ENCODE measurements around the gene TDP1.
A peak's percentile ranks its signal among the peaks of the same experiment; 100 is the strongest.
"Not testable (repeated sequence)": the region's sequence is repeated elsewhere in the genome, so short reads cannot be mapped to it uniquely, and the experiment has no call there.

The TDP1 gene

DNA sequence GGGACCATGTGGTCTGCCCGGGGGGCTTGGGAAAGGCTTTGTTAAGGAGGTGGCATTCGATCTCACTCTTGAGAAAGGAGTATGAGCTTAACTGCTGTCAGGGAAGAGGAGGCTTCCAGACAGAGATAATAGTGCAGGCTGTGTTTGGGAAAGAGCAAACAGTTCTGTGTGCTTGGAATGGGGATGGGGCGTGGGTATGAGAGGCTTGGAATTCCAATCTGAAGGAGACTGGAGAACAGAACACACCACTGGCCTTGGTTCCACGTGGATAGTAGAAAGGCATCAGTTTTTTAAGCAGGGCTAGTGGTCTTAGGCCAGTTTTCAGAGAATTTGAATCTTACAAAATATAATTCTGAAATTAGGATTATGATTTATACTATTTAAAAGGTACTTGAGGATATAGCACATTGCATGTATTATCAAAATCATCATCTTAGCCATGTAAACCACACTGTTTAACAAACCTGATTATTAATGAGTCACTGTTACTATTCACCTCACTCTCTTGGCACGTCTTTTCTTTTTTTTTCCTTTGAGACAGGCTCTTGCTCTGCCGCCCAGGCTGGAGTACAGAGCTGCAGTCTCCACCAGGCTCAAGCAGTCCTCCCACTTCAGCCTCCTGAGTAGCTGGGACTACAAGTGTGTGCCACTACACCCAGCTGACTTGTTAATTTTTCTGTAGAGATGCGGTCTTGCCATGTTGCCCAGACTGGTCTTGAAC is 67.6 kb downstream of the TDP1 start:
- ATAC-seq (ENCODE audit: low read depth) = peak; percentile 55; the same call in 1 of the 3 replicates
- Histone ChIP-seq H3K27me3 (ENCODE audit: insufficient read depth, poor library complexity, severe bottlenecking) (no peaks in the 10 kb centered on the region), H3K27ac (ENCODE audit: poor library complexity, severe bottlenecking) (no peak overlapping the region), H3K9me3 (ENCODE audit: severe bottlenecking) (no peaks in the 10 kb centered on the region), H3K36me3 (ENCODE audit: low read depth) (peaks cover 73% of the 10 kb centered on the region), H3K4me3 (ENCODE audit: severe bottlenecking) (no peak overlapping the region), H3K4me1 (ENCODE audit: insufficient read depth, poor library complexity, severe bottlenecking) (no peaks in the 10 kb centered on the region)
- TF ChIP-seq, protein P1, sequence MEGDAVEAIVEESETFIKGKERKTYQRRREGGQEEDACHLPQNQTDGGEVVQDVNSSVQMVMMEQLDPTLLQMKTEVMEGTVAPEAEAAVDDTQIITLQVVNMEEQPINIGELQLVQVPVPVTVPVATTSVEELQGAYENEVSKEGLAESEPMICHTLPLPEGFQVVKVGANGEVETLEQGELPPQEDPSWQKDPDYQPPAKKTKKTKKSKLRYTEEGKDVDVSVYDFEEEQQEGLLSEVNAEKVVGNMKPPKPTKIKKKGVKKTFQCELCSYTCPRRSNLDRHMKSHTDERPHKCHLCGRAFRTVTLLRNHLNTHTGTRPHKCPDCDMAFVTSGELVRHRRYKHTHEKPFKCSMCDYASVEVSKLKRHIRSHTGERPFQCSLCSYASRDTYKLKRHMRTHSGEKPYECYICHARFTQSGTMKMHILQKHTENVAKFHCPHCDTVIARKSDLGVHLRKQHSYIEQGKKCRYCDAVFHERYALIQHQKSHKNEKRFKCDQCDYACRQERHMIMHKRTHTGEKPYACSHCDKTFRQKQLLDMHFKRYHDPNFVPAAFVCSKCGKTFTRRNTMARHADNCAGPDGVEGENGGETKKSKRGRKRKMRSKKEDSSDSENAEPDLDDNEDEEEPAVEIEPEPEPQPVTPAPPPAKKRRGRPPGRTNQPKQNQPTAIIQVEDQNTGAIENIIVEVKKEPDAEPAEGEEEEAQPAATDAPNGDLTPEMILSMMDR (IDR thresholded peaks at IDR 0.05; ENCODE audit: poor library complexity, severe bottlenecking) = no peak
- no peak for DNase-seq (ENCODE audit: low spot score)

DNA sequence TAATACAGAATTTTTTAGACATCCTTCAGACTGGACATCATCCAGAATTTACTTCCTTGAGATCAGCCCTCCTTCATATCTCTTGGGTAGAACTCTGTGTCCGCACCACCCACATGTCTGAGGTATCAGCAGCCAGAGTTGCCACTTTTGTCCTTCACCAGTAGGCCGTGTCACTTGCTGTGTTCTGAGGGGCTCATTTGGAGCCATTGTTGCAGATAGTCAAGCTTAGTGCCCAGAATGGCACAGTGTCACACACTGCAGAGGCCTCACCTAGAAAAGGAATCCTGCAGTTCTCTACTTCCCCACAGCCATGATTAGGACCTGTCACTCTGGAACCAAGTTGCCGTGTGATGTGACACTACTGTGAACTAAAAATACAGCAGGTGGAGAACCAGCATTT is 69.2 kb downstream of the TDP1 start:
- Histone ChIP-seq H3K27ac (ENCODE audit: poor library complexity, severe bottlenecking) (no peak overlapping the region), H3K9me3 (ENCODE audit: severe bottlenecking) (no peaks in the 10 kb centered on the region), H3K4me3 (ENCODE audit: severe bottlenecking) (no peak overlapping the region), H3K27me3 (ENCODE audit: insufficient read depth, poor library complexity, severe bottlenecking) (no peaks in the 10 kb centered on the region), H3K4me1 (ENCODE audit: insufficient read depth, poor library complexity, severe bottlenecking) (no peaks in the 10 kb centered on the region), H3K36me3 (ENCODE audit: low read depth) (peaks cover 64% of the 10 kb centered on the region)
- ATAC-seq (ENCODE audit: low read depth) = no peak
- TF ChIP-seq, protein P1 (IDR thresholded peaks at IDR 0.05; ENCODE audit: poor library complexity, severe bottlenecking) = no peak
- DNase-seq (ENCODE audit: low spot score) = no peak

DNA sequence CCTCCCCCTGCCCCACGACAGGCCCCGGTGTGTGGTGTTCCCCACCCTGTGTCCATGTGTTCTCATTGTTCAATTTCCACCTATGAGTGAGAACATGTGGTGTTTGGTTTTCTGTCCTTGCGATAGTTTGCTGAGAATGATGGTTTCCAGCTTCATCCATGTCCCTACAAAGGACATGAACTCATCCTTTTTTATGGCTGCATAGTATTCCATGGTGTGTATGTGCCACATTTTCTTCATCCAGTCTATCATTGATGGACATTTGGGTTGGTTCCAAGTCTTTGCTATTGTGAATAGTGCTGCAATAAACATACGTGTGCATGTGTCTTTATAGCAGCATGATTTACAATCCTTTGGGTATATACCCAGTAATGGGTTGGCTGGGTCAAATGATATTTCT is 70.9 kb downstream of the TDP1 start:
- H3K4me1 ChIP-seq (ENCODE audit: insufficient read depth, poor library complexity, severe bottlenecking); H3K27ac ChIP-seq (ENCODE audit: poor library complexity, severe bottlenecking); H3K9me3 ChIP-seq (ENCODE audit: severe bottlenecking); H3K4me3 ChIP-seq (ENCODE audit: severe bottlenecking); ATAC-seq (ENCODE audit: low read depth); H3K27me3 ChIP-seq (ENCODE audit: insufficient read depth, poor library complexity, severe bottlenecking); DNase-seq (ENCODE audit: low spot score): not testable (repeated sequence)
- peaks cover 61% of the 10 kb centered on the region for H3K36me3 ChIP-seq (ENCODE audit: low read depth)

DNA sequence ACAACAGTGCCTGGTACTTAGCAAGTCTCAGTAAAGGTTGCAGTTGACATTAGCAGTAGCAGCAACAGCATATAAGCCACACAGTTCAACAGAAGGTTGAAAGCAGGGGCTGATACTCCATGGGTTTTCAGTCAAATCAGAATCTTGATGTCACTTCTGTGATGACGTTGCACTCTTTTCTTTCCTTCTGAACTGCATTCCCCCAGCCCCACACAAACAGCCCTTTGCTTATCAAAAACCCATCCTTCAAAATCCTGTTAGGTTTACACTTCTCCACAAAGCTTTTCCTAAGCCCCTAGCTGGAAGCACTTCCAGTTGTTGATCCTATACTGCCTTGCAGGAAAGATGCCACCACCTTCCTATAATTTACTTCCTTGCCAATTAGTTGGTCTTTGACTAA is 72.1 kb downstream of the TDP1 start:
- ATAC-seq (ENCODE audit: low read depth) = no peak
- no peaks in the 10 kb centered on the region for H3K27me3 ChIP-seq (ENCODE audit: insufficient read depth, poor library complexity, severe bottlenecking)
- no peak overlapping the region for H3K4me3 ChIP-seq (ENCODE audit: severe bottlenecking)
- no peak overlapping the region for H3K27ac ChIP-seq (ENCODE audit: poor library complexity, severe bottlenecking)
- no peaks in the 10 kb centered on the region for H3K4me1 ChIP-seq (ENCODE audit: insufficient read depth, poor library complexity, severe bottlenecking)
- no peak for DNase-seq (ENCODE audit: low spot score)
- H3K9me3 ChIP-seq (ENCODE audit: severe bottlenecking) = no peaks in the 10 kb centered on the region
- H3K36me3 ChIP-seq (ENCODE audit: low read depth) = peaks cover 63% of the 10 kb centered on the region
- TF ChIP-seq, protein P1 (IDR thresholded peaks at IDR 0.05; ENCODE audit: poor library complexity, severe bottlenecking) = no peak

DNA sequence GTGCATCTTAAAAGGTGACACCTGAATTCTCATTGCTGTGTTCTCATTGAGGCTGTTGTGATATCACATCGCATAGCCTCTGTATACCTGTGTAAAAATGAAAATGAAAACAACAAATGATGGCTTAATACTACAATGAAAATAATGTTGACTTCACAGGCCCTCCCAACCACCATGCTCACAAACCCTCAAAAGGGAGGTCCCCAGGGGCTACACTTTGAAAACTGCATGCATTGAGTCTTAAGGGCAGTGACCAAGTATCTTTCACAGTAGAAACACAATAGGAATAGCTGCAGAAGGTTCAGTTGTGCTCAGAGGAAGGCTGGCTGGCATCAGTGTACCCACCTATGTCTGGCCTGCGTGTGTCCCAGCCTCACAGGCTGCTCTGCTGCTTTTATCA is 78.4 kb downstream of the TDP1 start:
- ATAC-seq (ENCODE audit: low read depth) (no peak), DNase-seq (ENCODE audit: low spot score) (no peak)
- Histone ChIP-seq H3K36me3 (ENCODE audit: low read depth) (peaks cover 63% of the 10 kb centered on the region), H3K9me3 (ENCODE audit: severe bottlenecking) (peaks cover 2% of the 10 kb centered on the region), H3K27me3 (ENCODE audit: insufficient read depth, poor library complexity, severe bottlenecking) (no peaks in the 10 kb centered on the region), H3K4me1 (ENCODE audit: insufficient read depth, poor library complexity, severe bottlenecking) (no peaks in the 10 kb centered on the region), H3K27ac (ENCODE audit: poor library complexity, severe bottlenecking) (no peak overlapping the region), H3K4me3 (ENCODE audit: severe bottlenecking) (no peak overlapping the region)
- TF ChIP-seq, protein P1 (IDR thresholded peaks at IDR 0.05; ENCODE audit: poor library complexity, severe bottlenecking) = no peak
